Activated CD4-positive, alpha-beta memory T cell treated with anti-CD3 and anti-CD28 coated beads, Interleukin-2, amount 10 ng/mL, durations not matched to agents 7 days and 5 days (primary cell): ENCODE data around the gene C1QL4. TPM values are rescaled to one million over a fixed set of nuclear protein-coding genes. Genes with fewer than 3 reads are reported as not detected.
"Not testable (repeated sequence)": the region's sequence is repeated elsewhere in the genome, so short reads cannot be mapped to it uniquely, and the experiment has no call there.

Experiments used
- CTCF ChIA-PET: fragments of 350-600 bp; sonication (Branson Sonifier 250); formaldehyde crosslinking; loops from one replicate; lab custom pipeline; 2021; ENCODE audit warnings: antibody characterized with exemption, inconsistent platforms; lab: Charles Lee
- POLR2A ChIA-PET: fragments of 350-600 bp; sonication (Branson Sonifier 250); formaldehyde crosslinking; loops from one replicate; lab custom pipeline; 2021; ENCODE audit warnings: antibody characterized with exemption; lab: Charles Lee
- DNase-seq: peaks from one replicate; pipeline ENCODE4 v3.0.0-alpha.2; 2020
- H3K27ac Mint-ChIP-seq: one replicate; pipeline ENCODE4 v1.8.0; 2021; ENCODE audit warnings: mild to moderate bottlenecking, mixed read lengths
- H3K27me3 Mint-ChIP-seq: one replicate; pipeline ENCODE4 v1.8.0; 2021; ENCODE audit warnings: mixed read lengths
- H3K36me3 Mint-ChIP-seq: one replicate; pipeline ENCODE4 v1.8.0; 2021; ENCODE audit warnings: low read depth, mixed read lengths
- H3K4me1 Mint-ChIP-seq: one replicate; pipeline ENCODE4 v1.8.0; 2021; ENCODE audit warnings: mixed read lengths
- H3K4me3 Mint-ChIP-seq: one replicate; pipeline ENCODE4 v1.8.0; 2021; ENCODE audit warnings: mild to moderate bottlenecking, mixed read lengths
- H3K9me3 Mint-ChIP-seq: one replicate; pipeline ENCODE4 v1.8.0; 2021; ENCODE audit warnings: mixed read lengths
- total RNA-seq, 2 experiments: library from RNA; stranded (reverse); gene quantifications; one replicate each; pipeline ENCODE4 v1.2.3, GENCODE V29; 2021

Gene C1QL4
- not detected for total RNA-seq

- H3K27me3 Mint-ChIP-seq, result peaks cover 86% of the 10 kb centered on the region
- ChIA-PET POLR2A (interaction anchor here (0.6 to 4.1 kb wide), 6 partner anchors 13 to 210 kb away, joined by 3 to 17 read pairs (median 4); partner anchors contain the start of genes PRPH and TROAP), CTCF (interaction anchor here (0.6 to 7.7 kb wide), 20 partner anchors 10 to 915 kb away, joined by 3 to 51 read pairs (median 3); partner anchors contain the start of genes DNAJC22, PRPH and TROAP)
Measured at GRCh38 chr12:49336645-49337584, at the start of gene C1QL4. TSS of gene C1QL4 (minus strand) at chr12:49337188. CDS start at chr12:49336477, 711 bp downstream.

GRCh38 chr12:49380184-49380583 lies 43.2 kb upstream of the C1QL4 start:
- H3K4me3 Mint-ChIP-seq, CTCF ChIA-PET, H3K36me3 Mint-ChIP-seq, DNase-seq, H3K9me3 Mint-ChIP-seq, H3K27ac Mint-ChIP-seq, H3K4me1 Mint-ChIP-seq, H3K27me3 Mint-ChIP-seq, POLR2A ChIA-PET: not testable (repeated sequence)

More at GRCh38 chr12:49336645-49337584, at the start of gene C1QL4:
- Mint-ChIP-seq H3K27ac (no peak within 1 kb of the TSS), H3K9me3 (no peaks in the 10 kb centered on the region), H3K4me3 (peak within 1 kb of the TSS; percentile 59), H3K4me1 (peaks cover 19% of the 10 kb centered on the region), H3K36me3 (peaks cover 8% of the 10 kb centered on the region)
- DNase-seq, result peak; percentile 87

DNA sequence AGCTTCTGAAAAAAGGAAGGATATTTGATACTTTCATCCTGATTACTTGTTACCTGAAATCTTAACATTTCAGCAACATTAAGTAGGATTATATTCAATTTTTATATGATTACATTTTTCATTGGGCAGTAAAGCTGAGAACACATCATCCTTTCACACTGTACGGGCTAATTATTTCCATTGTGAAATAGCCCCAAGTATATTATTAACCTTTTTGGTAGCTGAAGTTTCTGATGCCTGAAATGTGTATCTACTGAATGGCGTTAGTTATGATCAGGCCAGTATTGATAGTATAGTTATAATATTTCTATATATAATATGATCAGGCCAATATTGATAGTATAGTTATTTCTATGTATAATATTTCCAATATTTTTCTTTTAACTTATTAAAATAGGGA lies 40.4 kb upstream of the C1QL4 start:
- ChIA-PET POLR2A (interaction anchor here (3.9 kb wide), 1 partner anchor 11 kb away, joined by 26 read pairs; the partner anchor contains the start of gene SPATS2), CTCF (interaction anchor here (0.8 to 1.7 kb wide), 6 partner anchors 8 to 136 kb away, joined by 3 to 5 read pairs (median 4); partner anchors contain the start of gene DNAJC22)
- no peak overlapping the region for H3K4me3 Mint-ChIP-seq
- peaks cover 13% of the 10 kb centered on the region for H3K4me1 Mint-ChIP-seq
- no peak overlapping the region for H3K27ac Mint-ChIP-seq
- no peaks in the 10 kb centered on the region for H3K27me3 Mint-ChIP-seq
- no peak for DNase-seq
- no peaks in the 10 kb centered on the region for H3K9me3 Mint-ChIP-seq
- H3K36me3 Mint-ChIP-seq, result no peaks in the 10 kb centered on the region

- H3K9me3 Mint-ChIP-seq, result no peaks in the 10 kb centered on the region
- H3K4me1 Mint-ChIP-seq, result peaks cover 21% of the 10 kb centered on the region
- POLR2A ChIA-PET, result interaction anchor here (3.9 kb wide), 1 partner anchor 9 kb away, joined by 26 read pairs; the partner anchor contains the start of gene SPATS2
- DNase-seq, result no peak
- peaks cover 6% of the 10 kb centered on the region for H3K36me3 Mint-ChIP-seq
- CTCF ChIA-PET, result interaction anchor here (0.6 to 1.5 kb wide), 5 partner anchors 9 to 162 kb away, joined by 3 to 6 read pairs (median 3); partner anchors contain the start of gene SPATS2
- no peaks in the 10 kb centered on the region for H3K27me3 Mint-ChIP-seq
- no peak overlapping the region for H3K4me3 Mint-ChIP-seq
- H3K27ac Mint-ChIP-seq, result no peak overlapping the region
Measured at GRCh38 chr12:49375406-49375805, 38.4 kb upstream of the C1QL4 start.

DNA sequence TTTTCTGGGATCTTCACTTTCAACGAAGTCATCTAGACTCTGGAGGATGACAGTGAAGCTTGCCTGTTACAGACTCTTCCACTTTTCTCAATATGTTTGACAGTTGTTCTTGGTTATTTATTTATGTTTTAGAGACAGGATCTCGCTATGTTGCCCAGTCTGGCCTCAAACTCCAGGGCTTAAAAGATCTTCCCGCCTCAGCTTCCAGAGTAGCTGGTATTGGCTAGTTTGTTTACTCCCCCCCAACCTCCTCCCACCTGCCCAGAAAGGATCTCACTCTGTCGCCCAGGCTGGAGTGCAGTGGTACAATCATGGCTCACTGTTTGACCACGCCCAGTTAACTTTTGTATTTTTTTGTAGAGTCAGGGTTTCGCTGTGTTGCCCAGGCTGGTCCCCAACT lies 33.6 kb upstream of the C1QL4 start:
- no peak overlapping the region for H3K4me3 Mint-ChIP-seq
- POLR2A ChIA-PET, result no interaction called here
- DNase-seq, result no peak
- CTCF ChIA-PET, result interaction anchor here (0.8 to 6.2 kb wide), 3 partner anchors 13 to 23 kb away, joined by 3 to 74 read pairs (median 6); no protein-coding TSS in a partner anchor
- no peak overlapping the region for H3K27ac Mint-ChIP-seq
- peaks cover 45% of the 10 kb centered on the region for H3K4me1 Mint-ChIP-seq
- no peaks in the 10 kb centered on the region for H3K9me3 Mint-ChIP-seq
- peaks cover 8% of the 10 kb centered on the region for H3K36me3 Mint-ChIP-seq
- H3K27me3 Mint-ChIP-seq, result no peaks in the 10 kb centered on the region

DNA sequence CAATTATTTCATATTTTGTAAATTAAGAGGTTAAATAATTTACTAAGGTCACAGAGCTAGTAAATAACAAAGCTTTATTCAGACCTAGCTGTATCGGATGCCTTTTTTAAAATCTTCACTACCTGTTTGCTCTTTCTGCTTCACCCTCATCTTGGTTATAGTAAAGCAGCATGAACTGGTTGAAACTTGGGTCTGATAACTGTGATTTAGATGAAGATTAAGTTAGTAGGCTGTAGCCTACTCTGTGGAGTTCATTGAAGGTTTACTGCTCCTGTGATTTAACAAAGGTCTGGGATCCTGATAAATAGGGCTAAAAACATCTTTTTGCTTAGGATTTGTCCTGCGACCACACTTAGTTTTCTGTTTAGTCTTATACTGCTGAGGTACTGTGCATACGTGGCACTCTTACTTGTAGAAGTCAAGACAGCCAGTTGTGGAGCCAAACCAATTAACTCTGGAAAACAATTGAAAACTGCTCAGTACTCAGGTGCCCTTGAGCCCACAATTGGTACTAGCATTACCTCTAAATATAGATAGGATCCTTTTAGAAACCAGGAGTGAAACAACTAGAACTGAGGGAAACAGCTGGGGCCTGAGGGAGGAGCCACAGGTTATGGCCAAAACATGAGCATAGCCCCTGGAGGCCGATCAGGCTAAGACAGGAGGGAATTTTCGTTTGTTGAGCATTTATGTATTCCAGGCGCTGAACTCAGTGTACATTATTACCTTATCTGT lies 32.6 kb upstream of the C1QL4 start:
- POLR2A ChIA-PET, result interaction anchor here (0.9 kb wide), 1 partner anchor 194 kb away, joined by 3 read pairs; no protein-coding TSS in a partner anchor
- CTCF ChIA-PET, result interaction anchor here (0.6 to 6.2 kb wide), 10 partner anchors 8 to 1650 kb away, joined by 3 to 74 read pairs (median 3); no protein-coding TSS in a partner anchor
- H3K27me3 Mint-ChIP-seq, result no peaks in the 10 kb centered on the region
- no peak overlapping the region for H3K4me3 Mint-ChIP-seq
- peaks cover 40% of the 10 kb centered on the region for H3K4me1 Mint-ChIP-seq
- H3K36me3 Mint-ChIP-seq, result peaks cover 8% of the 10 kb centered on the region
- no peaks in the 10 kb centered on the region for H3K9me3 Mint-ChIP-seq
- no peak overlapping the region for H3K27ac Mint-ChIP-seq
- DNase-seq, result peak; percentile 31

DNA sequence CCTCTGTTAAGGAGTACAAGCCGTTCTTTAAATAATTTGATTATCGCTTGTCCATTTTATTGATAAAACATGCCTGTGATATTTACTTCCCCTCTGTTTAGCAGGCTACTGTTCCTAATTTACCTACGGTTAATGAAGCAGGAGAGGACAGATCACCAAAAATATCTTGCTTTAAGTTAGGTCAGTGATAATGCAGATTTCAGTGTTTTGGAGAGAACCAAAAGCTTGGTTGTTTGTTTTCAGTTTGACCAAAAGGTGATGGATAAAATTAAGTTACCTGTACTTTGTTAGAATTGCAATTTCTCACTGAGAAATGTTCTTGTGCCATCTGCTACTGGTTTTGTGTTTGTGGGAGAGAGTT lies 31.2 kb upstream of the C1QL4 start:
- Mint-ChIP-seq H3K4me1 (peaks cover 37% of the 10 kb centered on the region), H3K36me3 (peaks cover 8% of the 10 kb centered on the region), H3K27me3 (no peaks in the 10 kb centered on the region), H3K27ac (no peak overlapping the region), H3K9me3 (no peaks in the 10 kb centered on the region), H3K4me3 (peak overlapping the region; percentile 96)
- DNase-seq, result no peak
- ChIA-PET POLR2A (interaction anchor here (1.2 to 2.9 kb wide), 2 partner anchors 10 to 36 kb away, joined by 3 to 29 read pairs; no protein-coding TSS in a partner anchor), CTCF (interaction anchor here (0.7 to 6.2 kb wide), 3 partner anchors 11 to 657 kb away, joined by 3 to 74 read pairs (median 3); partner anchors contain the start of gene RACGAP1)

GRCh38 chr12:49367381-49368239 lies 30.6 kb upstream of the C1QL4 start, which contains the start of gene SPATS2:
TSS of gene SPATS2 (plus strand) at chr12:49367462. CDS start at chr12:49461013, 93,551 bp downstream.
- DNase-seq, result no peak
- Mint-ChIP-seq H3K4me1 (peaks cover 35% of the 10 kb centered on the region), H3K36me3 (peaks cover 8% of the 10 kb centered on the region)

GRCh38 chr12:49366652-49367380 lies 29.8 kb upstream of the C1QL4 start:
- peaks cover 2% of the 10 kb centered on the region for H3K27me3 Mint-ChIP-seq
- ChIA-PET POLR2A (interaction anchor here (0.6 to 2.9 kb wide), 51 partner anchors 9 to 453 kb away, joined by 3 to 44 read pairs (median 4); partner anchors contain the start of genes DNAJC22, KCNH3, MCRS1 and PRKAG1), CTCF (interaction anchor here (0.7 to 6.2 kb wide), 28 partner anchors 9 to 1596 kb away, joined by 3 to 74 read pairs (median 6); partner anchors contain the start of genes DNAJC22, KCNH3, PRPF40B and TMBIM6)
- peak overlapping the region; percentile 96 for H3K4me3 Mint-ChIP-seq
- H3K27ac Mint-ChIP-seq, result peak overlapping the region; percentile 93
- H3K9me3 Mint-ChIP-seq, result no peaks in the 10 kb centered on the region
- peak; percentile 91 for DNase-seq
- peaks cover 8% of the 10 kb centered on the region for H3K36me3 Mint-ChIP-seq
- peaks cover 35% of the 10 kb centered on the region for H3K4me1 Mint-ChIP-seq

More at GRCh38 chr12:49367381-49368239, 30.6 kb upstream of the C1QL4 start, which contains the start of gene SPATS2:
- Mint-ChIP-seq H3K4me3 (peak within 1 kb of the TSS; percentile 96), H3K27me3 (peaks cover 2% of the 10 kb centered on the region), H3K9me3 (no peaks in the 10 kb centered on the region), H3K27ac (peak within 1 kb of the TSS; percentile 93)
- CTCF ChIA-PET, result interaction anchor here (0.7 to 6.2 kb wide), 24 partner anchors 8 to 846 kb away, joined by 3 to 74 read pairs (median 7); partner anchors contain the start of genes DNAJC22, KCNH3, PRPF40B and TMBIM6
- POLR2A ChIA-PET, result interaction anchor here (0.6 to 2.9 kb wide), 48 partner anchors 9 to 453 kb away, joined by 3 to 44 read pairs (median 4); partner anchors contain the start of genes DNAJC22, KCNH3, MCRS1 and PRKAG1

DNA sequence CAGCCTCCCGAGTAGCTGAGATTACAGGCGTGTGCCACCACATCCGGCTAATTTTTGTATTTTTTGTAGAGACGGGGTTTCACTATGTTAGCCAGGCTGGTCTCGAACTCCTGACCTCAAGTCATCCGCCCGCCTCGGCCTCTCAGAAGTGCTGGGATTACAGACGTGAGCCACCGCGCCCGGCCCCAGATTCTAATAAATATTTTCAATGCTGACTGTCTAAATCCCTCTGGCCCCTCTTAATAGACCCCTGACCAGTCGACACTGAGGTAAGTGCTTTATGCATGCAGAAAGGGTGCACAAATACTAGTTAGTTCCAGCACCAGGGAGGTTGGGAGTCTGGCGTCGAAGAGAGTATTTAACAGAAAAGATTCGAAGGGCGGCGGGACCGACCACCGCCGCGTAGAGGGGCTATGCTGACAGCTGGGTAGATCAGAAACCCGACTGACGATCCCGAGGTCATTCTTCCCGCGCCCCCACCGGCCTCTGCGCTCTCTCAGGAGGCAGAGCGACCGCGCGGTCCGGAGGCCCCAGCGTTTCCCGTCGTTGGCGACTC lies 29.2 kb upstream of the C1QL4 start:
- POLR2A ChIA-PET, result interaction anchor here (0.7 to 2.9 kb wide), 37 partner anchors 8 to 454 kb away, joined by 3 to 44 read pairs (median 5); partner anchors contain the start of genes DNAJC22, KCNH3, MCRS1 and PRPF40B
- peaks cover 4% of the 10 kb centered on the region for H3K36me3 Mint-ChIP-seq
- peak overlapping the region; percentile 93 for H3K27ac Mint-ChIP-seq
- H3K27me3 Mint-ChIP-seq, result peaks cover 6% of the 10 kb centered on the region
- peaks cover 31% of the 10 kb centered on the region for H3K4me1 Mint-ChIP-seq
- peak overlapping the region; percentile 96 for H3K4me3 Mint-ChIP-seq
- no peak for DNase-seq
- CTCF ChIA-PET, result interaction anchor here (0.7 to 6.2 kb wide), 22 partner anchors 9 to 1595 kb away, joined by 3 to 74 read pairs (median 7); partner anchors contain the start of genes DNAJC22, KCNH3, TMBIM6 and TROAP
- H3K9me3 Mint-ChIP-seq, result no peaks in the 10 kb centered on the region
